Occipital lobe (tissue), 2 donors: ENCODE results near the gene SAT2. TPM values are rescaled to one million over a fixed set of nuclear protein-coding genes. Genes with fewer than 3 reads are reported as not detected.
A peak's percentile ranks its signal among the peaks of the same experiment; 100 is the strongest.
"Not testable (repeated sequence)": the region's sequence is repeated elsewhere in the genome, so short reads cannot be mapped to it uniquely, and the experiment has no call there.

Experiments
- DNase-seq: peaks from one replicate; lab custom pipeline; 2025; lab: John Stamatoyannopoulos, UW
- total RNA-seq: library from RNA; depleted of rRNA; stranded (reverse); fragments of >200 nt; gene quantifications from one replicate; pipeline ENCODE4 v1.2.3, GENCODE V29; 2014

Gene SAT2
- 32.8 TPM for total RNA-seq

DNA sequence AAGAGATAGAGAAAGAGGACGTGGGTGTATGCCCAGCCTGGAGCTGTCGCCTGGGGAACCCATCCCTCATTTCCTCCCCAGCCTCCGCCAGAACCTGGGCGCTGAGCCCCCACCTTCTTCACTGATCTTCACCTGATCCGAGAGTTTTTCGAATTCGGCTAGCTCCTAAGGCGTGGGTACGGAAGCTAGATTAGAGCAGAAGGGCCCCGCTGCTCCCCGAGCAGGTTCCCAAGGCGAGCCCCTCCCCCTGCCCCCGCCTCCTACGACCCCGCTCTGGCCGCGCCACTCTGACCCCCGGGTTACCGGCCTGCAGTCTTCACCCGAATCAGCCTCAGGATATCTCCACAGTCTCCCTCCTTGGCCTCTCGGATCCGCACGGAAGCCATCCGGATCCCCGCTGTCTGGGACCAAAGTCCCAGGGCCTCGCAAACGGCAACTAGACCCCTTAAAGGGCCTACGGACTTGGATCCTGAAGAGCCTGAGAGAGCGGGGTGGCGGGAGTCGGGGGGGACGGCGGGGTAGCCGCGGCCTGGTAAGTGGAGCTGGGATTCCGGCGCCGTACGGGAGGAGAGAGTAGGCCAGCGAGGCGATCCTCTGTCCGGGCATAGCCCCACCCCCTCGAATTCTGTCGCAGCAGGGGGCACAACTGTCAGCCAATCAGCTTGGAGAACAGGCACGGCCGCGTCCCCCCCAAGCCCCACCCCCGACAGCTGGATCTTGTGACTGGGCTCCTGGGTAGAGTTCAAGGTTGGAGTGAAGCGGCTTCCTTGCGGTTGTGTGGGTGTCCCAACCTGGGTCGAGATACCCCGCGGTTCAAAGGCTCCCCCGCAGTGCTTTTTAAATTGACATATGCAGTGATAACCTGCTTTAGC lies at the start of gene SAT2:
Gene SAT2, minus strand, starts transcription at position 572 of the 872 bp plus-strand sequence. Its CDS starts 186 bp downstream, at position 386.
- peak; percentile 96 for DNase-seq

DNA sequence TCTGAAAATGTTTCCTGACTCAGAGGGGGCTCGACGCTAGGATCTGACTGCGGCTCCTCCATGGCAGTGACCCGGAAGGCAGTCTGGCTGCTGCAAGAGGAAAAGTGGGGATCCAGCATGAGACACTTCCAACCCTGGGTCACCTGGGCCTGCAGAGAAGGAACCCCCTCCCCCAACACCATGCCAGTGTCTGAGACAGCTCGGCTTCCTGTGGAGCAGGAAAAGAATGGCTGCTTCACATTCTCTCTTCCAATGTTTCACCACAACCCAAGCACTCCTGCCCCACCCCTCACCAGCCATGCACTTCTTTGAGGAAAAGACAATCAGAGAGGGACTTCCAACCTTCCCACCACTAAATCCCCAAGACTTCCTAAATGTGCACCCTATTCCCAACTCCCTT lies 48.9 kb upstream of the SAT2 start:
- DNase-seq = no peak

DNA sequence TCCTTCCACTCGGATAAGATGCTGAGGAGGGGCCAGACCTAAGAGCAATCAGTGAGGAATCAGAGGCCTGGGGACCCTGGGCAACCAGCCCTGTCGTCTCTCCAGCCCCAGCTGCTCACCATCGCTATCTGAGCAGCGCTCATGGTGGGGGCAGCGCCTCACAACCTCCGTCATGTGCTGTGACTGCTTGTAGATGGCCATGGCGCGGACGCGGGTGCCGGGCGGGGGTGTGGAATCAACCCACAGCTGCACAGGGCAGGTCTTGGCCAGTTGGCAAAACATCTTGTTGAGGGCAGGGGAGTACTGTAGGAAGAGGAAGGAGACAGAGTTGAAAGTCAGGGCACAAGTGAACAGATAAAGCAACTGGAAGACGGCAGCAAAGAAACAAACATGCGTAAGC lies 47.3 kb upstream of the SAT2 start:
- no peak for DNase-seq

DNA sequence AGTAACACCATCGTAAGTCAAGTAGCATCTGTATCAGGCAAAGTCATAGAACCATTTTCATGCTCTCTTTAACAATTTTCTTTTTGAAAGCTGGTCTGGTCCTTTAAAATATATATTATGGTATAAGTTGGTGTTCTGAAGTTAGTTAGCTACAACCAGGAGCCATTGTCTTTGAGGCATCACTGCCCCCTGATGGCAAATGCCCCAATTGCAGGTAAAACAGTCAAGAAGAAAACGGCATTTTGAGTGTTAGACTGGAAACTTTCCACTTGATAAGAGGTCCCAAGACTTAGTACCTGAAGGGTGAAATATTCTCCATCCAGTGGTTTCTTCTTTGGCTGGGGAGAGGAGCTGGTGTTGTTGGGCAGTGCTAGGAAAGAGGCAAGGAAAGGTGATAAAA lies 45.6 kb upstream of the SAT2 start:
- no peak for DNase-seq

DNA sequence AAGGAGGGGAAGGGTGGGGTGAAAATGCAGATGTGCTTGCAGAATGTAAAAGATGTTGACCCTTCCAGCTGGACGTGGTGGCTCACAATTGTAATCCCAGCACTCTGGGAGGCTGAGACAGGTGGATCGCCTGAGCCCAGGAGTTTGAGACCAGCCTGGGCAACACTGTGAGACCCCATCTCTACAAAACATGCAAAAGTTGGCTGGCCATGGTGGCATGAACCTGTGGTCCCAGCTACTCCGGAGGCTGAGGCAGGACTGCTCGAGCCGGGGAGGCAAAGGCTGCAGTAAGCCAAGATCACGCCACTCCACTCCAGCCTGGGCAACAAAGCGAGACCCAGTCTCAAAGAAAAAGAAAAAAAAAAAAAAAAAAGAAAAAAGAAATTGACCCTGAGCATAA lies 40.9 kb upstream of the SAT2 start:
- DNase-seq = no peak

DNA sequence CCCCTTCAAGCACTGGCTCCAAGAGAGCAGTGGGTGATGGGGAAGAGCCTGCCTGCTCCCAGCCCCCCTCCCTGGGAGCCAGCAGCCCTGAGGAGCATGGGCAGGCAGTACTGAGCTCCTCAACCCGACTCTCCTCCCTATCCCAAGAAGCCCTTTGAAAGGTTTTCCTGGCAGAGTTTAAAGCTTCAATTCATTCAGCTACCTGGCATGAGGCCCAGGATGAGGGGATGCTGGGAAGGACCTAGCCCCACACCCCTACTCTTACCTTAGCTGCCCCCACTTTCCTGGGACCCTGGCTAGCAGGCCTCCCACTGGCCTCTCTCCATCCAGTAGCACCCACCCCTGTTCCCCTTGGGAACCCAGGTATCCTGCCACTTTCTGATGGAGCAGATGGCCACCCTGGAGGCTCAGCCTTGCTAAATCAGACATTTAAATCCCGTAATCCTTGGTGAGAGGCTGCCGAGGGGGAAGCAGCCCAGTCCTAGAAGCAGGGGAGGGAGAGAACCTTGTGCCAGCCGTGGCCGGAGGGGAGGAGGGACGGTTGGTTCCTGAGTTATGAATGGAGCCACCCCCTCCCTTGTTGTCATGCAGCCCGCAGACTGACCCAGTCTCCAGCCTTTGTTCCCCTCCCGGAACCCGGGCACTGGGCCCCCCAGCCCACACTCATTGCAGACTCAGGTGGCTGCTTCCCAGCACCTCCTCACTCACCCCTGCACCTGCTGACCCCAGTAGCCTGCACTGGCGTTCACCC lies 40.2 kb upstream of the SAT2 start:
- DNase-seq = no peak

DNA sequence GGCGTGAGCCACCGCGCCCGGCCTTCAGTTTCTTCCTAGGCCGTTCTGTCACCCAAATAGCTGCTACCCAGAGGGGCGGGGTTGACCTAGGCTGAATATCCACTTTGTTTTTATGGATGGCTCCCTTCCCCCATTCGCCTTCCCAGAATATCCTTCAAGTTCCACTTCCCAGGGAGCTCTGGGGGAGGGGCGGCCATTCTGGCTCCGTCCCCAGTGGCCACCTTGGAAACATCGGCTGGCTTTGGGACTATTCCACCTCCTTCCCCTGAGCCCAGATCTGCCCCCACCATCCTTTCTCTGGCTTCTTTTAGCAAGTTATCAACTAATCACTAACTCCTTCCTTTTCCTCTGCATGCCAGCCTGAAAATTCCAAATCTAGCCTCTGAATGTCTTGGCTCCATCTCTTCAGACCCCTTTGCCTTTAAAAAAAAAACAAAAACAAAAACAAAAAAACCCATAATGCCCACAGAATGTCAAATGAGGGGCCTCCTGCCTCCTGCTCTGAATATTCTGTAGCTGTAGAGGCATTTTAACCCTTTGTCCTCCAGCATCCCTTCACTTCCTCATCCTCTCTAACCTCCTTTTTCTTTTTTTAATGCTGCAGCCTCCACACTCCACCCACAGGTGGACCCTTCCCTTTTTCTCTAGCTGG lies 29.5 kb upstream of the SAT2 start:
- no peak for DNase-seq

DNA sequence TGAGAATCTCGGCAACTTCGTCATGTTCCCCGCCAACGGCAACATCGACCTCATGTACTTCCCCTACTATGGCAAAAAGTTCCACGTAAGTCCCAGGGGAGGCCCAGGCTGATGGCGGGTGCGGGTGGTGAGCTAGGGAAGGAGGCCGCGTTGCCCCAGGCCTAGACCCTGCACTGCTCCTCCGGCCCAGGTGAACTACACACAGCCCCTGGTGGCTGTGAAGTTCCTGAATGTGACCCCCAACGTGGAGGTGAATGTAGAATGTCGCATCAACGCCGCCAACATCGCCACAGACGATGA lies 27.9 kb upstream of the SAT2 start:
- DNase-seq = no peak

DNA sequence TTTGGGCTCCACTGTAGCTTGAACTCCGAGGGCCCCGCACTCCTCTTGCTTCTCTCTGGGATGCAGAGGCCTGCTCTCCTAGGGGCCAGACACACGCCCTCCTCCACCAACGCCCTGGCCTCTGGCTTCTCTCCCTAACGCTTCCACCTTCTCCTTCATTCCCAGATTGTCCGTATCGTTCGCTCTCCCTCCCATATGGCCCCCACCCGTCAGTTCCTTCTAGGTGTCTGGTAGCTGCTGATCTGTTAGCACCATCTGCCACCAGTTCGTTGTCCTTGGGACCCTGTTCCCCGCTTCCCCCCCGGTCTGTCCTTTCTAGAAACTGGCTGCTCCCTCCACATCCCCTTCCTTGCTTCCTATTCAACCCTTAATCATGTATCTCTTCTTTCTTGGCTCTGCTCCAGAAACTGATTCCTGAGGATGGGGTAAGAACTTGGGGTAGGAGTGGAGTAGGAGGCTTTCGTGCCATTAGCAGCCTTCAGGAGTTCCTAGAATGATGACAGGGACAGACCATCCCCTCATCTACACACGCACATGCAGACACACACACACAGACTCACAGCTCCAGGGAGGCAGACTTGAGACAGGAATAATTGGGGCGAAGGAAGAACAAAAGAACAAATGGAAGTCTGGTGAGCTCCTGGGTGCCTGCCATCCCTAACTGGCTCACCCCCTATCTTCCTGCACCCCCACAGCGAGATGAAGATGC lies 27.4 kb upstream of the SAT2 start:
- no peak for DNase-seq

DNA sequence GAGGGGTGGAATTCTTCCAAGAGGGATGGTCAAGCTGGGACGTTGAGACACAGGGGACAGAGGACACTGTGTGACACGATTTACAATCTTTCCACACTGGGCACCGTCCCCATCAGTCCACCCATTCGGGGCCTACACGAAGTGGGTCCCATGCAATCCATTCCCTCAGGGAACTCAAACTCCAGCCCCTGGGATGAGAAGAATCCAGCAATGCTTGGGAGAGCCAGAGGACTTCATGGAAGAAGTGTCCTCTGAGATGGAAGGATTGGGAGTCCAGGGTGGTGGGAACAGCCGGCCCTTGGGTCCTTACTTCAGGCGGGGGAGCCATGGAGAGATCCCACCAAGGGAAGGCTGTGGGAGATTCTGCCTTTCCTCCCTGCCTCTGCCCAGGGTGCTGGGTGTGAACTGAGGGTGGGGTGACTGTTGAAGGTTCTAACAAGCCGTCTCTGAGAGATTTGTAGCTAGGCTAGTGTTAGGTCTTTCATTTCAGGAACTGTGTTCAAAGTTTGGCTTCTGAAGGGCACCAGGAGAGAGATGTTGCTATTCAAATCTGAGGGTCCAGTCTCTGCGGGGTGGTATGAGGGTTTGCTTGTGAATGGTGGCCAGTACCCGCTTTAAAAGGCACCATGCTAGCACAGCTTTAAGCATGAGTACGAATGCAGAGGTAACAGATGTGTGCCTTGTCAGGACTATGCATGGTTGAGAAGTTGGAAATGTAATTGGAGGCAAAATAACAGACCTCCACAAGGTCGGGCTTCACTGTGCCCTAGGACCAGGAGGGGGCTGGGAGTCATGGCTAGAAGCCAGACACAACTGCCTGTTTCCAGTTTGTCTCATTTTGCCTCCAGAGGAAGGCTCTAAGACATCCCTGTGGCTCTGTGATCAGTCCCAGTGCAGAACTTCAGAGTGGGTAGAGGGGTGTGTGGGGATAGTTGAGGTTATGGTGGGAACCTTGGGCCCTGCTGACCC lies 25.1 kb upstream of the SAT2 start:
- no peak for DNase-seq

DNA sequence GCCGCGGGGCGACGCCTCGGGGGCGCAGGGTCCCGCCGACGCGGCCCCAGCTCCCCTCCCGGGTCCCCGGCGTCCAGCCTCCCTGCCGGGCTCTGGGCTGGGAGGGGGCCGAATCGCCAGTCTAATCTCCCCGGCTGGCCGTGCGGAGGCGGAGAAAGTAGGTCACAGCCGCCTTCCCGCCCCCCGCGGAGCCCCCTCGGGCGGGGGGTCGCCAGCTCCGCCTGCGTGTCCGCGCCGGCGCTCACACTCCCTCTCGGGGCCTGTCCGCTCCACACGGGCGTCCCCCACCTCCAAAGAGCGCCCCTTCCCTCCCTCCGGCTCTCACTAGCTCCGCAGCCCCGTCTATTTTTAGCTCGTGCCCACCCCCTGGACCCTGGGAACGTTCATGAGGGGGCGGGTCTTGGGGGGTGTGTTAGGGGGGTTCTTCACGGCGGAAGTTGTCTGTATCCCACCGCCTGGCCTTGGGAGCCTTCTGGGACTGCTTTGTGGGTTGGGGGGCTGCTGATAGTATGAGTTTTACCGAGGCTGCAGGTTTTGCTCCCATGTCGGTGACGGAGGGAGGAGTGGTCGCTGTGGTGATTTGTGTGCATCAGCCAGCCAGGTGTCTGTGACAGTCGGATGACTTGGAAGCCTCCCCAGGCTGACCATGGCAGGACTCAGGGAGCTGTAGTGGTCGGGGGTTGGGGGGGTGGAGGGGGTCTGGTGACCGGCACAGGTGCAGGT lies 24.2 kb upstream of the SAT2 start:
- DNase-seq = no peak

DNA sequence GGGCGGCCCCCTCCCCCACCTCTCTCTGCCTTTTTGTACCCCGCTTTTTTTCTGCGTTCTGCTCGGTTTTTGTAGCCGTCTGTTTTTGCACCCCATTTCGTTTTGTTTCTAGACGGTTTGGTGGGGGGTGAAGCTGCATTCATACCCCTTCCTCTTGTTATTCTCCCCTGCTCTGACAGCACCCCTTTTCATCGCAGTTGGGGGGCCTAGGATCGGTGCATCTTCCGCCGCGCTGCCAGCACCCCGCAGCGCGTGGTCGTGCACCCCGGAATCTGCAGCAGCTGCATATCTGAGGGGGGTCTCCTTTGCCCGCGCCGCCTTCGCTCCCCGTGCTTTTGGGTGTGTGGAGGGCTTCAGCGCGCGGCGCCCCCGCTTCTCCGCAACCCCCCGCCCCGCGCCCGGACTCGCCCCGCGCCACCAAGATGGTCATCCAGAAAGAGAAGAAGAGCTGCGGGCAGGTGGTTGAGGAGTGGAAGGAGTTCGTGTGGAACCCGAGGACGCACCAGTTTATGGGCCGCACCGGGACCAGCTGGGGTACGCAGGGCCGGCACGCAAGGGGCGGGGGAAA lies 23.6 kb upstream of the SAT2 start:
- no peak for DNase-seq

DNA sequence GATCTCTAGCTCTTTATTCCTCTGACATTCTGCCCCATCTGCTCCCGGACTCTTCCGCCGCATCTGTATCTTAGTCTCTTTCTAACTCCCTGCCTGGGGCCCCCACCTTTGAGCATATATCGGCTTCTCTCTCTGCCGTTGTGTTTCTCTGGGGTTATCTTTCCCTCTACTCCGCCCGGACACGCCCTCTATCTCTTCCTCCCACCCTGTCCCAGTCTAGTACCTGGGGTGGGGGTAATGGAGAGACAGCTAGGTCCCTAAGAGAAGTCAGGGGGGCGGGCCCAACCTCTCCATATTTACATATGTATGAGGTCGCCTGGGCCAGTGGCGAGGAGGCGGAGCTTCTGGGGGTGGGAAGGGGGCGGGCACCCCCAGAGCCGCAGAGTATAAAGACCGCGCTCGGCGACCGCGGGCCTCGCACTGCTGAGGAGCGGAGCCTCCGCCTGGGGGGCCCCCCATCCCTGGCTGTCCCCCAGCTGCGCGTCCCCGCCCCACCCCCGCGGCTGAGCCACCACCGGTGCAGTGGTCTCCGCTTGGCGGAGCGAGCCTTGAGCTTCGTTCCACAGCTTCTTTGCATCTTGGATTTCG lies 23.0 kb upstream of the SAT2 start, which contains the start of gene ATP1B2:
Gene ATP1B2, plus strand, starts transcription at position 418 of the 588 bp plus-strand sequence. CDS start 593 bp downstream, outside the sequence.
- DNase-seq = peak; percentile 47

DNA sequence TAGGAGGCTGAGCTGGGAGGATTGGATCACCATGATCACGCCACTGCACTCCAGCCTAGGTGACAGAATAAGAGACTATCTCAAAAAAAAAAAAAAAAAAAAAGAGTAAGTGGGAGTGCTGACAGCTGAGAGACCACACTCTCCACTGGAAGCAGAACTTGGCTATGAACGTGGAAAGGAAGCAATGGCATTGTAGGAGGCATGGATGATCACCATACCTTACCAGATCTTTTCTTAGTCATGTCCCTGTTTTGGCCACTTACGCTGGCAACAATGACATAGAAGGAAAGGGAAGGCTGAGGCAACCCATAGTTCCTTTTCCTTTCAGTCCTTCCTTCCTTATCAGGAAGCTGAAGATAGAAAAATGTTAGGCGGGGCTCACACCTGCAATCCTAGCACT lies 19.4 kb upstream of the SAT2 start:
- no peak for DNase-seq

DNA sequence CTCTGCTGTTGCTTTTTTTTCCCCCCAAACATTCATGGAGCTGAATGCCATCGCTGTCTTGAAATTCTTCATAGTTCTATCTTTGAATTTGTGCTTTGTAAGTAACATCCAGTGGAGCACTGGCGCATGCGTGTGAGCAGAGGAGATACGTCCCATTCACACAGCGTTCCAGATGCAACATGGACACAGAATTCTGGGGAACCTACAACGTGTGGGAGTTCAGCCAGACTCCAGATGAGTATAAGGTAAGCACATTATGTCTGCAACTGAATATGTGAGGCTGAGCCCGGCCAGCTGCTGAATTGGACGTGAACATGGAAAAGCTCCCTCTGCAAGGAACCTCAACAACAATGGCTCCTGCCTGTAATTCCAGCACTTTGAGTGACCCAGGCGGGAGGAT lies 18.8 kb upstream of the SAT2 start:
- DNase-seq = no peak

DNA sequence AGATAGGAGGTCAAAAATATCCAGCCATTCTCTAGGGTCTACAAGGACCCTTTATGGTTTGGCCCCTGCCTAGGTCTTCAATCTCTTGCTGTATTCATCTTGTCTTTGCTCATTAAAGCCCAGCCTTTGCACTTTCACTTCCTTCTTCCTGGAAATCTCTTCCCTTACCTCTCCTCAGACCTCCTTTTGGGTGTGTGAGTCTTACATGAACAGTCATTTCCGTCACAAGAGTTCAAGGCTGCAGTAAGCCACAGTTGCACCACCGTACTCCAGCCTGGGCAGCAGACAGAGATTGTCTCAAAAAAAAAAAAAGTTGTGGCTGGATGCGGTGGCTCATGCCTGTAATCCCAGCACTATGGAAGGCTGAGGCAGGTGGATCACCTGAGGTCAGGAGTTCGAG lies 17.2 kb upstream of the SAT2 start:
- no peak for DNase-seq

DNA sequence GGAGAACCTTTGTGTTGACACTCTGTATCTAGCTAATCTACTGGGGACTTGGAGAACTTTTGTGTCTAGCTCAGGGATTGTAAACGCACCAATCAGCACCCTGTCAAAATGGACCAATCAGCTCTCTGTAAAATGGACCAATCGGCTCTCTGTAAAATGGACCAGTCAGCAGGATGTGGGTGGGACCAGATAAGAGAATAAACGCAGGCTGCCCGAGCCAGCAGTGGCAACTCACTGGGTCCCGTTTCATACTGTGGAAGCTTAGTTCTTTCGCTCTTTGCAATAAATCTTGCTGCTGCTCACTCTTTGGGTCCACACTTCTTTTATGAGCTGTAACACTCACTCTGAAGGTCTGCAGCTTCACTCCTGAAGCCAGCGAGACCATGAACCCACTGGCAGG lies 14.0 kb upstream of the SAT2 start:
- DNase-seq = not testable (repeated sequence)

DNA sequence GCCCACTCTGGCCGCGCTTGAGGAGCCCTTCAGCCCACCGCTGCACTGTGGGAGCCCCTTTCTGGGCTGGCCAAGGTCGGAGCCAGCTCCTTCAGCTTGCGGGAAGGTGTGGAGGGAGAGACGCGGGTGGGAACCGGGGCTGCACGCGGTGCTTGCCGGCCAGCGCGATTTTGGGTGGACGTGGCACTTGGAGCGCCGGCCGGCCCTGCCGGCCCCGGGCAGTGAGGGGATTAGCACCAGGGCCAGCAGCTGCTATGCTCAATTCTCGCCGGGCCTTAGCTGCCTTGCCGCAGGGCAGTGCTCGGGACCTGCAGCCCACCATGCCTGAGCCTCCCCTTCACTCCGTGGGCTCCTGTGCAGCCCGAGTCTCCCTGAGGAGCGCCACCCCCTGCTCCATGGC lies 13.2 kb upstream of the SAT2 start:
- no peak for DNase-seq

DNA sequence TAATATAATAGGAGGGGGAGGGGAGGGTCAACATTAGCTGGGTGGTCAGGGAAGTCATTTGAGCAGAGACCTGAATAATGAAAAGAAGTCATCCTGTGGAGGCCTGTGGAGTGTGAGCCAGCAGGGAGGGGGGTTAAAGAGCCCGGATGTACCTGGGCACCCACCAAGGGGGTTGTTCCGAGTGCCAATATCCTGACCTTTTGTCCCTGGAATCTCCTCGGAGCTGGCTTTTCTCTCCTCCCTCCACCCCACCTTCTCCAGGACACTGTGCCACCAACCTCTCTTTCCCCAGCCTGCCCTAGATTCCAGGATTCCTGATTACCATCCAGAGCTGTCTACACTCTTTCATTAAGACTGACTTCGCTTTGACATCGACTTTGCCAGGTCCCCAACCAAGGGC lies 8.5 kb upstream of the SAT2 start:
- DNase-seq = no peak
